H1 (cell line): Measurements from ENCODE around the gene GGA2. TPM values are rescaled to one million over a fixed set of nuclear protein-coding genes. Genes with fewer than 3 reads are reported as not detected.

ENCODE experiments used
- CTCF ChIA-PET: fragments of 300-600 bp; sonication (Branson Sonifier 250); formaldehyde crosslinking; loops from one replicate; lab custom pipeline; 2021; ENCODE audit not compliant: partially characterized antibody; lab: Charles Lee
- POLR2A ChIA-PET: fragments of 300-600 bp; sonication (Branson Sonifier 250); formaldehyde crosslinking; loops from one replicate; lab custom pipeline; 2021; ENCODE audit warnings: inconsistent platforms; ENCODE audit not compliant: partially characterized antibody; lab: Charles Lee
- DNase-seq, 2 experiments: peaks; one replicate each; pipeline versions ENCODE4 v3.0.0 to v3.0.0-alpha.2; 2010 to 2022; ENCODE audit warnings: low spot score in 2 of 2, low read depth in 1 of 2, mixed read lengths in 1 of 2
- FAIRE-seq: peaks from 2 replicates; lab custom pipeline; 2011; peaks lifted over from hg19 to GRCh38; lab: Jason Lieb, UNC
- H2AFZ ChIP-seq: 2 replicates; pipeline ENCODE4 v1.8.1; 2012; ENCODE audit warnings: low read length, inconsistent platforms
- H2AK5ac ChIP-seq: 2 replicates; pipeline ENCODE4 v1.6.1; 2013; ENCODE audit warnings: low read depth, low read length
- H2BK120ac ChIP-seq: replicated peaks from 2 replicates; pipeline ENCODE3; 2013; ENCODE audit warnings: low read depth, low read length, inconsistent platforms
- H2BK12ac ChIP-seq: 2 replicates; pipeline ENCODE4 v1.6.1; 2013; ENCODE audit warnings: low read depth, low read length
- H2BK15ac ChIP-seq: 2 replicates; pipeline ENCODE4 v1.6.1; 2013; ENCODE audit warnings: low read length
- H2BK20ac ChIP-seq: 2 replicates; pipeline ENCODE4 v1.6.1; 2013; ENCODE audit warnings: low read length
- H2BK5ac ChIP-seq: 2 replicates; pipeline ENCODE4 v1.6.1; 2013; ENCODE audit warnings: low read depth, low read length
- H3K14ac ChIP-seq: 2 replicates; pipeline ENCODE4 v1.6.1; 2013; ENCODE audit warnings: inconsistent platforms; ENCODE audit not compliant: insufficient read length
- H3K18ac ChIP-seq: 2 replicates; pipeline ENCODE4 v1.6.1; 2013; ENCODE audit warnings: low read length; ENCODE audit errors: extremely low read depth
- H3K23ac ChIP-seq: 2 replicates; pipeline ENCODE4 v1.6.1; 2013; ENCODE audit warnings: inconsistent platforms; ENCODE audit not compliant: insufficient read length
- H3K23me2 ChIP-seq: 2 replicates; pipeline ENCODE4 v1.6.1; 2013; ENCODE audit warnings: low read depth, low read length
- H3K27ac ChIP-seq: 2 replicates; pipeline ENCODE4 v1.6.1; 2011; ENCODE audit warnings: low read depth, low read length, inconsistent platforms
- H3K27me3 ChIP-seq, 4 experiments: replicated peaks in 1 of 4; 1 replicate in 1 of 4; 2 replicates in 3 of 4; pipeline versions ENCODE4 v1.6.1 to v1.8.1; 2011 to 2013; ENCODE audit warnings: low read length in 3 of 4, mild to moderate bottlenecking in 3 of 4, inconsistent platforms in 2 of 4, mixed read lengths in 2 of 4, moderate library complexity in 1 of 4; ENCODE audit not compliant: control insufficient read depth in 3 of 4, insufficient read depth in 3 of 4; ENCODE audit errors: extremely low read depth in 1 of 4
- H3K36me3 ChIP-seq, 4 experiments: 2 replicates each; pipeline versions ENCODE4 v1.6.1 to v1.8.1; 2011 to 2013; ENCODE audit warnings: mild to moderate bottlenecking in 4 of 4, low read length in 3 of 4, moderate library complexity in 2 of 4, control low read depth in 1 of 4, inconsistent platforms in 1 of 4; ENCODE audit not compliant: insufficient read depth in 4 of 4, control insufficient read depth in 2 of 4
- H3K4ac ChIP-seq: replicated peaks from 2 replicates; pipeline ENCODE3; 2013; ENCODE audit warnings: low read length, low read depth, mixed read lengths, inconsistent platforms; ENCODE audit not compliant: insufficient read length
- H3K4me1 ChIP-seq, 4 experiments: replicated peaks in 1 of 4; 1 replicate in 1 of 4; 2 replicates in 3 of 4; pipeline versions ENCODE4 v1.6.1 to v1.8.1; 2011 to 2013; ENCODE audit warnings: low read length in 3 of 4, inconsistent platforms in 2 of 4, mixed read lengths in 1 of 4; ENCODE audit not compliant: insufficient read depth in 4 of 4, control insufficient read depth in 3 of 4
- H3K4me2 ChIP-seq, 2 experiments: 2 replicates each; pipeline versions ENCODE4 v1.6.1 to v1.8.1; 2011 to 2013; ENCODE audit warnings: low read depth in 2 of 2, low read length in 2 of 2, control low read depth in 1 of 2, inconsistent platforms in 1 of 2, mild to moderate bottlenecking in 1 of 2; ENCODE audit not compliant: insufficient read depth in 1 of 2
- H3K4me3 ChIP-seq, 4 experiments: fragments of 200-600, 300-600 bp in 1 of 4; sonication (generic), shearing (Covaris generic), sonication (Bioruptor Twin) in 1 of 4; 2 replicates each; pipeline versions ENCODE4 v1.5.1 to v1.8.1; 2011 to 2016; ENCODE audit warnings: low read length in 4 of 4, low read depth in 3 of 4, control low read depth in 2 of 4, inconsistent platforms in 2 of 4, mild to moderate bottlenecking in 2 of 4, mixed read lengths in 1 of 4, moderate library complexity in 1 of 4; ENCODE audit not compliant: insufficient read depth in 2 of 4; ENCODE audit errors: extremely low read depth in 1 of 4
- H3K56ac ChIP-seq: replicated peaks from 2 replicates; pipeline ENCODE3; 2013; ENCODE audit warnings: low read depth, mild to moderate bottlenecking, mixed read lengths, low read length, inconsistent platforms; ENCODE audit not compliant: insufficient read length
- H3K79me1 ChIP-seq: 2 replicates; pipeline ENCODE4 v1.6.1; 2013; ENCODE audit warnings: low read depth, low read length, control low read depth
- H3K79me2 ChIP-seq, 2 experiments: 2 replicates each; pipeline versions ENCODE4 v1.6.1 to v1.8.1; 2012 to 2013; ENCODE audit warnings: low read length in 2 of 2, mild to moderate bottlenecking in 2 of 2, inconsistent platforms in 1 of 2; ENCODE audit not compliant: insufficient read depth in 2 of 2, control insufficient read depth in 1 of 2
- H3K9ac ChIP-seq, 4 experiments: replicated peaks in 1 of 4; 1 replicate in 1 of 4; 2 replicates in 3 of 4; pipeline versions ENCODE4 v1.6.1 to v1.8.1; 2011 to 2013; ENCODE audit warnings: low read depth in 3 of 4, low read length in 3 of 4, control low read depth in 2 of 4, mild to moderate bottlenecking in 2 of 4, moderate library complexity in 2 of 4, inconsistent platforms in 1 of 4; ENCODE audit errors: extremely low read depth in 1 of 4
- H3K9me3 ChIP-seq, 2 experiments: 2 replicates each; pipeline versions ENCODE4 v1.6.1 to v1.8.1; 2012 to 2013; ENCODE audit warnings: mild to moderate bottlenecking in 2 of 2, moderate library complexity in 2 of 2, control low read depth in 1 of 2, inconsistent platforms in 1 of 2, low read depth in 1 of 2, low read length in 1 of 2, mixed read lengths in 1 of 2; ENCODE audit not compliant: insufficient read depth in 2 of 2
- H4K20me1 ChIP-seq, 2 experiments: replicated peaks in 1 of 2; 2 replicates each; pipeline versions ENCODE3 to v1.8.1; 2011 to 2013; ENCODE audit warnings: inconsistent platforms in 2 of 2, low read length in 2 of 2, mild to moderate bottlenecking in 1 of 2; ENCODE audit not compliant: insufficient read depth in 2 of 2, control insufficient read depth in 1 of 2
- H4K5ac ChIP-seq: 2 replicates; pipeline ENCODE4 v1.6.1; 2013; ENCODE audit warnings: low read length, low read depth, mixed read lengths, inconsistent platforms; ENCODE audit not compliant: insufficient read length
- H4K8ac ChIP-seq: 2 replicates; pipeline ENCODE4 v1.8.0; 2013; ENCODE audit warnings: mild to moderate bottlenecking, moderate library complexity, low read length, inconsistent platforms; ENCODE audit not compliant: insufficient read depth; ENCODE audit errors: extremely low read depth
- H4K91ac ChIP-seq: replicated peaks from 2 replicates; pipeline ENCODE3; 2013; ENCODE audit warnings: low read length, mixed read lengths, inconsistent platforms; ENCODE audit not compliant: insufficient read length
- BRCA1 ChIP-seq: IDR thresholded peaks from 2 replicates; pipeline ENCODE4 v1.6.1; 2012; ENCODE audit warnings: low read depth, low read length, improper control_type of control experiment
- CBX8 ChIP-seq: fragments of 300-800, 300-1000 bp; sonication (generic); IDR thresholded peaks from 2 replicates; pipeline ENCODE4 v1.7.1; 2016; ENCODE audit warnings: low read depth, low read length, borderline replicate concordance
- WGBS, 2 experiments: shearing (Covaris generic) in 1 of 2; methylation state at CpG; one replicate each; pipeline versions ENCODE4 v1.1.6 to v1.1.7; 2013 to 2015; ENCODE audit warnings: low lambda C conversion rate in 2 of 2, mixed read lengths in 2 of 2, inconsistent platforms in 1 of 2, low coverage in 1 of 2, missing lambda C conversion rate in 1 of 2; ENCODE audit not compliant: insufficient replicate concordance in 2 of 2, insufficient coverage in 1 of 2, insufficient read length in 1 of 2; ENCODE audit errors: extremely low coverage in 1 of 2, missing lambda C conversion rate in 1 of 2; 5-methylcytosine and 5-hydroxymethylcytosine counted together
- polyA plus RNA-seq, 7 experiments: library from polyadenylated mRNA; depleted of rRNA in 3 of 7; stranded (reverse) in 5 of 7; unstranded in 2 of 7; fragments of >200 nt in 5 of 7; fragments of 200-250 nt in 2 of 7; gene quantifications; 1 replicate in 5 of 7; 2 replicates in 1 of 7; 4 replicates in 1 of 7; pipeline versions ENCODE4 v1.2.1 to v1.2.3, GENCODE V29; 2011 to 2013; ENCODE audit warnings: missing spikeins in 2 of 7, mixed read lengths in 2 of 7
- total RNA-seq: library from RNA; stranded (reverse); fragmentation: NEBNext Ultra II Directional; extraction: Animal tissue kit (Norgen Biotek cat#: 25700); gene quantifications from 2 replicates; pipeline ENCODE4 v1.2.1, GENCODE V29; 2021
- TF ChIP-seq, protein P1 (sequence below): IDR thresholded peaks from 2 replicates; pipeline ENCODE4 v1.6.1; 2011; ENCODE audit warnings: low read length, improper control_type of control experiment

Gene GGA2
- total and polyA plus RNA-seq, 2 of the 8 experiments (the other 6 are each of a cell fraction or from before 2014, with no cell fraction given), result 65.8 to 114 TPM

DNA sequence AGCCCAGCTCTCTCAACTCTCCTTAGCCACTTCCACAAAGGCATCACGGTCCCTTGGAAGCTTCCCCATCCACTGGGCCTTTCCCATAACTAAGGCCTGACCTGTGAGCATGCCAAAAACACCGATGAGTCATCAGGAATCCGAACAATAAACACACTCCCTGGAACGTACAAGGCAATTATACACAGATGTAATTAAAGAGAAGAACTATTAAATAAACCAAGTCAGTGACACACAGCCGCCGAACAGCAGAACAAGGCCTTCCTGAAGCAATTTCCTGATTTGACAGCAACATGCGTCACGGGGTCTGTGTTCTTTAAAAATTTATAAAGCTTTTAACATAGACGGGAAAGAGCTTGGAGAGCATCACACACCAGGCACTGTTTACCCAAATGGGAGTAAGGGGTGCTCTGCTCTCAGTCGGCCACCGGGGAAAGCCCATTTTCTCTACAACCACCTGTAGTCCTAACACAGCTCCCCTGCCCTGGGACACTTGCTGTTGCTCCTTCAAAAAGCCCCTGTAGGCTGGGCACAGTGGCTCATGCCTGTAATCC, 86.7 kb downstream of the GGA2 start:
- no peak overlapping the region for H4K5ac ChIP-seq
- CTCF ChIA-PET, result interaction anchor here (0.5 to 3.8 kb wide), 8 partner anchors 11 to 127 kb away, joined by 3 to 49 read pairs (median 3); no protein-coding TSS in a partner anchor
- no peaks in the 10 kb centered on the region for H3K9me3 ChIP-seq
- no peak overlapping the region for H3K4me3 ChIP-seq
- H2AFZ ChIP-seq, result no peak overlapping the region
- no peaks in the 10 kb centered on the region for H3K79me2 ChIP-seq
- H2BK15ac ChIP-seq, result no peak overlapping the region
- H3K18ac ChIP-seq, result no peak overlapping the region
- no peak overlapping the region for H2BK5ac ChIP-seq
- no peak overlapping the region for H2BK20ac ChIP-seq
- H3K36me3 ChIP-seq, result no peaks in the 10 kb centered on the region; a peak in 2 of 8 replicates
- no peaks in the 10 kb centered on the region for H3K27me3 ChIP-seq
- H2AK5ac ChIP-seq, result no peak overlapping the region
- 89% methylated on average over 11 of the region's 11 CpGs; no CpG with 5 or more reads in 1 of the 2 experiments for WGBS, 2 experiments
- H3K23ac ChIP-seq, result no peak overlapping the region
- no peak overlapping the region for H2BK12ac ChIP-seq
- no peak overlapping the region for H2BK120ac ChIP-seq
- H3K14ac ChIP-seq, result no peak overlapping the region
- no peak for DNase-seq
- H3K27ac ChIP-seq, result no peak overlapping the region
- peaks cover 0 to 2% (median 0%) of the 10 kb centered on the region in 4 experiments; a peak in 1 of 7 replicates for H3K4me1 ChIP-seq
- no peak overlapping the region for H4K8ac ChIP-seq
- H3K9ac ChIP-seq, result no peak overlapping the region
- no peak for FAIRE-seq
- no peak overlapping the region for H3K4me2 ChIP-seq
- no peak overlapping the region for H3K56ac ChIP-seq
- TF ChIP-seq CBX8 (no peak), BRCA1 (no peak)
- TF ChIP-seq, protein P1, sequence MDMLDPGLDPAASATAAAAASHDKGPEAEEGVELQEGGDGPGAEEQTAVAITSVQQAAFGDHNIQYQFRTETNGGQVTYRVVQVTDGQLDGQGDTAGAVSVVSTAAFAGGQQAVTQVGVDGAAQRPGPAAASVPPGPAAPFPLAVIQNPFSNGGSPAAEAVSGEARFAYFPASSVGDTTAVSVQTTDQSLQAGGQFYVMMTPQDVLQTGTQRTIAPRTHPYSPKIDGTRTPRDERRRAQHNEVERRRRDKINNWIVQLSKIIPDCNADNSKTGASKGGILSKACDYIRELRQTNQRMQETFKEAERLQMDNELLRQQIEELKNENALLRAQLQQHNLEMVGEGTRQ, result no peak
- POLR2A ChIA-PET, result interaction anchor here (0.9 to 1.1 kb wide), 2 partner anchors 14 to 52 kb away, joined by 3 read pairs; no protein-coding TSS in a partner anchor
- H4K91ac ChIP-seq, result no peak overlapping the region
- no peaks in the 10 kb centered on the region for H3K23me2 ChIP-seq
- H3K79me1 ChIP-seq, result no peaks in the 10 kb centered on the region
- peaks cover 0 to under 1% of the 10 kb centered on the region in 2 experiments for H4K20me1 ChIP-seq
- H3K4ac ChIP-seq, result no peak overlapping the region
